ENCODE results near the gene BRINP3. TPM values are rescaled to one million over a fixed set of nuclear protein-coding genes. Genes with fewer than 3 reads are reported as not detected.
"Not testable (repeated sequence)": the region's sequence is repeated elsewhere in the genome, so short reads cannot be mapped to it uniquely, and the experiment has no call there.

Gene BRINP3
- 2.2 TPM for total RNA-seq (ENCODE audit: unreplicated experiment)
- long read RNA-seq: 0 reads

DNA sequence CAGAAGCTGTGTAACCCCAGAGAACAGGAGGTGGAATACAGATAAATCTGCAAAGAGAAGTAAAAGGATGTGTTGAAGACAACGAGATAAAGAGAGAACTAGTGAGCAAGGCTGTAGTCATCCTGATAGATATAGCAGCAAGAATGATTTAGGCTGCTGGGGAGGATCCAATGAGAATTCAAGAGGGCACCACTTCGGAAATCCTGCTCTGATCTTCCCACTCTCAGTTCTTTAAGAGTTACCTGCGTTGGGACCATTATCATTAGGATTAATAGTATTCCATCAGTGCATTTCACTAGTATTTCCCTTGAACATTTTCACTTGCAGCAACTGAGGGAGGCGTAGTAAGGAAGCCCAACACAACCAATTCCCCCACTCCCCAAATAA is at the start of gene BRINP3:
TSS of gene BRINP3 (minus strand) at position 103 of the 387 bp plus-strand sequence.
- no peak for DNase-seq (ENCODE audit: low spot score)
- peaks cover 17% of the 10 kb centered on the region for H3K4me1 Mint-ChIP-seq (ENCODE audit: unreplicated experiment)
- H3K36me3 Mint-ChIP-seq (ENCODE audit: low read depth, unreplicated experiment): no peaks in the 10 kb centered on the region
- no peaks in the 10 kb centered on the region for H3K9me3 Mint-ChIP-seq (ENCODE audit: unreplicated experiment)
- H3K4me3 Mint-ChIP-seq (ENCODE audit: unreplicated experiment): peak within 1 kb of the TSS; percentile 97
- H3K27ac Mint-ChIP-seq (ENCODE audit: unreplicated experiment): no peak within 1 kb of the TSS
- TF ChIP-seq, protein P1, sequence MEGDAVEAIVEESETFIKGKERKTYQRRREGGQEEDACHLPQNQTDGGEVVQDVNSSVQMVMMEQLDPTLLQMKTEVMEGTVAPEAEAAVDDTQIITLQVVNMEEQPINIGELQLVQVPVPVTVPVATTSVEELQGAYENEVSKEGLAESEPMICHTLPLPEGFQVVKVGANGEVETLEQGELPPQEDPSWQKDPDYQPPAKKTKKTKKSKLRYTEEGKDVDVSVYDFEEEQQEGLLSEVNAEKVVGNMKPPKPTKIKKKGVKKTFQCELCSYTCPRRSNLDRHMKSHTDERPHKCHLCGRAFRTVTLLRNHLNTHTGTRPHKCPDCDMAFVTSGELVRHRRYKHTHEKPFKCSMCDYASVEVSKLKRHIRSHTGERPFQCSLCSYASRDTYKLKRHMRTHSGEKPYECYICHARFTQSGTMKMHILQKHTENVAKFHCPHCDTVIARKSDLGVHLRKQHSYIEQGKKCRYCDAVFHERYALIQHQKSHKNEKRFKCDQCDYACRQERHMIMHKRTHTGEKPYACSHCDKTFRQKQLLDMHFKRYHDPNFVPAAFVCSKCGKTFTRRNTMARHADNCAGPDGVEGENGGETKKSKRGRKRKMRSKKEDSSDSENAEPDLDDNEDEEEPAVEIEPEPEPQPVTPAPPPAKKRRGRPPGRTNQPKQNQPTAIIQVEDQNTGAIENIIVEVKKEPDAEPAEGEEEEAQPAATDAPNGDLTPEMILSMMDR (IDR thresholded peaks at IDR 0.05; ENCODE audit: unreplicated experiment): no peak
- peaks cover 3% of the 10 kb centered on the region for H3K27me3 Mint-ChIP-seq (ENCODE audit: unreplicated experiment)

GRCh38 chr1:190511554-190511953 is 33.9 kb upstream of the BRINP3 start:
- Mint-ChIP-seq H3K4me3 (ENCODE audit: unreplicated experiment) (no peak overlapping the region), H3K27ac (ENCODE audit: unreplicated experiment) (no peak overlapping the region), H3K36me3 (ENCODE audit: low read depth, unreplicated experiment) (no peaks in the 10 kb centered on the region), H3K27me3 (ENCODE audit: unreplicated experiment) (no peaks in the 10 kb centered on the region), H3K9me3 (ENCODE audit: unreplicated experiment) (no peaks in the 10 kb centered on the region), H3K4me1 (ENCODE audit: unreplicated experiment) (no peaks in the 10 kb centered on the region)
- TF ChIP-seq, protein P1 (IDR thresholded peaks at IDR 0.05; ENCODE audit: unreplicated experiment): no peak
- no peak for DNase-seq (ENCODE audit: low spot score)

DNA sequence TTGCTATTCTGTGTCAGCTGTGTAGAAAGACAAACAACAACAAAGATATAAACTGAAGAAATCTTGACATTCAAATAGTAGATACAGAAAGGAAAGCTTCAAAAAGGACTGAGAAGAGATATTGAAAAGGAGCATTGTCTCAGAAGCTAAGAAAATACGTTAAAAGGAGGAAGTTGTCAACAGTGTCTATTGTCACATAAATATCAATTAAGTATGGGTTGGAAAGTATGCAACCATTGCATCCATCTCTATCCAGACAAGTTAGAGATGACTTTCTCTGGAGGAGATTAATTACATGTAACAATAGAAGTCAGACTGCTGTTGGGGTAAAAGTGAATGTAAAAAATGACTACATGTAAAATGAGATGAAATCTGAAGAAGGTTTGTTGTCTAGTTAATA is 29.7 kb upstream of the BRINP3 start:
- Mint-ChIP-seq H3K27me3 (ENCODE audit: unreplicated experiment) (no peaks in the 10 kb centered on the region), H3K4me3 (ENCODE audit: unreplicated experiment) (no peak overlapping the region), H3K36me3 (ENCODE audit: low read depth, unreplicated experiment) (no peaks in the 10 kb centered on the region), H3K27ac (ENCODE audit: unreplicated experiment) (no peak overlapping the region), H3K4me1 (ENCODE audit: unreplicated experiment) (no peaks in the 10 kb centered on the region), H3K9me3 (ENCODE audit: unreplicated experiment) (no peaks in the 10 kb centered on the region)
- no peak for DNase-seq (ENCODE audit: low spot score)
- TF ChIP-seq, protein P1 (IDR thresholded peaks at IDR 0.05; ENCODE audit: unreplicated experiment): no peak

GRCh38 chr1:190504539-190504938 is 26.9 kb upstream of the BRINP3 start:
- H3K4me1 Mint-ChIP-seq (ENCODE audit: unreplicated experiment); DNase-seq (ENCODE audit: low spot score); H3K27ac Mint-ChIP-seq (ENCODE audit: unreplicated experiment); H3K4me3 Mint-ChIP-seq (ENCODE audit: unreplicated experiment); H3K9me3 Mint-ChIP-seq (ENCODE audit: unreplicated experiment); H3K36me3 Mint-ChIP-seq (ENCODE audit: low read depth, unreplicated experiment); H3K27me3 Mint-ChIP-seq (ENCODE audit: unreplicated experiment): not testable (repeated sequence)

- Mint-ChIP-seq H3K4me3 (ENCODE audit: unreplicated experiment) (no peak overlapping the region), H3K27ac (ENCODE audit: unreplicated experiment) (no peak overlapping the region), H3K4me1 (ENCODE audit: unreplicated experiment) (no peaks in the 10 kb centered on the region), H3K36me3 (ENCODE audit: low read depth, unreplicated experiment) (no peaks in the 10 kb centered on the region), H3K27me3 (ENCODE audit: unreplicated experiment) (no peaks in the 10 kb centered on the region), H3K9me3 (ENCODE audit: unreplicated experiment) (no peaks in the 10 kb centered on the region)
- DNase-seq (ENCODE audit: low spot score): no peak
- TF ChIP-seq, protein P1 (IDR thresholded peaks at IDR 0.05; ENCODE audit: unreplicated experiment): no peak
Observed at GRCh38 chr1:190497565-190497964, 19.9 kb upstream of the BRINP3 start.

DNA sequence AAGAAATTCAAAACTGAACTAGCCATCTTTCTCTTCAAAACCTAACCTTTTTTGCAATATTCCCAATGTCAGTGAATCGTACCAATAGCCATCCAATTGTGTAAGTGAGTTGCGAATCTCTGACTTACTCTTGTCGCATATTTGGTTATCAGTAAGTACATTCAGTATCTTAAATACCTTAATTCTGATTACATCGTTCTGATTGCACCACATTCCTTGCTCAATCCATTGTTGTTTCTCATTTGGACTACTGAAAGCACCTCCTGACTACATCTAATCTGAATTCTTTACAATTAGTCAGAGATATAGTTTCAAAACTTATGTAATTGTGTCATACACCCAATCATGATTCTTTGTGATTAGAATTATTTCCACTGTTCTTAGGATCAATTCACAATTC is 16.8 kb upstream of the BRINP3 start:
- no peak for DNase-seq (ENCODE audit: low spot score)
- no peaks in the 10 kb centered on the region for H3K9me3 Mint-ChIP-seq (ENCODE audit: unreplicated experiment)
- H3K27me3 Mint-ChIP-seq (ENCODE audit: unreplicated experiment): no peaks in the 10 kb centered on the region
- no peaks in the 10 kb centered on the region for H3K4me1 Mint-ChIP-seq (ENCODE audit: unreplicated experiment)
- no peaks in the 10 kb centered on the region for H3K36me3 Mint-ChIP-seq (ENCODE audit: low read depth, unreplicated experiment)
- TF ChIP-seq, protein P1 (IDR thresholded peaks at IDR 0.05; ENCODE audit: unreplicated experiment): no peak
- no peak overlapping the region for H3K27ac Mint-ChIP-seq (ENCODE audit: unreplicated experiment)
- no peak overlapping the region for H3K4me3 Mint-ChIP-seq (ENCODE audit: unreplicated experiment)
